ENCODE data around the gene UROC1. TPM values are rescaled to one million over a fixed set of nuclear protein-coding genes. Genes with fewer than 3 reads are reported as not detected.
A peak's percentile ranks its signal among the peaks of the same experiment; 100 is the strongest.

The UROC1 gene
- total and polyA plus RNA-seq, 2 of the 13 experiments (the other 11 are each of a cell fraction or from before 2014, with no cell fraction given), result 0.71 to 1.3 TPM

DNA sequence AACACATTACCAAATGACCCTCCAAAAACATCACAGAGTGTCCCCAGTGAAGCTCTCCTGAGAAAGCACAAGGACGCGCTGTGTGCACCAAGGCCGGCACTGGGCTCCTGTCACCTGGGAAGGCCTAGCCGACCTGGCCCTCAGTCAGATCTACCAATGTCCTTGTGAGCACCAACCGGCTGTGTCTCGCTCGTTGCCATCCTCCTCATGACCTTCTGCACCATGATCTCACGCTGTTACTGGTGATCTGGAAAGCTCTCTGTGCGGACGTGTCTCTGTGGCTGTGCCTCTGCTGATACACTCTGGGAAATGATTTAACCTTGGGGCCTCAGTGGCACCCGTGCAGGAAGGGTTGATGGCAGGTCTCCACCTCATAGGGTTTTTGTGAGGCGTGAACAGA is 66.1 kb downstream of the UROC1 start:
- peaks cover 2% of the 10 kb centered on the region for H3K79me2 ChIP-seq (ENCODE audit: insufficient read depth, low read length)
- DNase-seq (ENCODE audit: low spot score), result no peak
- H3K9ac ChIP-seq (ENCODE audit: insufficient read depth, low read depth, low read length), result no peak overlapping the region
- no peak for ATAC-seq
- intact Hi-C loops (cut with micrococcal nuclease; ENCODE audit: unreplicated experiment), result no loop called here
- H4K20me1 ChIP-seq (ENCODE audit: insufficient read depth, low read length), result 0 out of 2 replicates have a peak, but pooled peaks cover 6% of the 10 kb centered on the region
- H3K36me3 ChIP-seq (replicated peaks in 1 of 2; ENCODE audit: control insufficient read depth in 1 of 2, insufficient read depth in 2 of 2, low read length in 2 of 2), result peaks cover 23 to 80% of the 10 kb centered on the region in 2 experiments; a peak in 4 of 5 replicates
- no peaks in the 10 kb centered on the region for H3K27me3 ChIP-seq (ENCODE audit: control insufficient read depth in 1 of 2, insufficient read depth in 2 of 2, low read length in 2 of 2)
- FAIRE-seq, result no peak
- no TSS peak for BruUV-seq (replicated peaks)
- no peaks in the 10 kb centered on the region for H3K9me3 ChIP-seq (ENCODE audit: low read length)
- in situ Hi-C loops (cut with HindIII; ENCODE audit: extremely low pct_ligation_motif_present, low pct_unique_long_range_greater_than_20kb), result no loop called here
- ChIA-PET CTCF (ENCODE audit: low intra/inter-chr PET ratio, low total read pairs) (no interaction called here), POLR2A (interaction anchor here (1.4 kb wide), 1 partner anchor 24 kb away, joined by 3 read pairs; the partner anchor contains the start of gene ZXDC)
- H3K4me2 ChIP-seq (ENCODE audit: low read depth, low read length), result no peak overlapping the region
- peaks cover 5% of the 10 kb centered on the region; the same call in 1 of the 2 replicates for H3K4me1 ChIP-seq (ENCODE audit: insufficient read depth, low read length)
- no peak overlapping the region for H2AFZ ChIP-seq (ENCODE audit: low read length)
- WGBS (ENCODE audit: low lambda C conversion rate), result 100% methylated on average over 6 of the region's 12 CpGs
- TF ChIP-seq AFF4 (CRISPR knock-in tag; IDR thresholded peaks at IDR 0.05), result no peak
- no peak overlapping the region for H3K4me3 ChIP-seq (replicated peaks in 1 of 3; ENCODE audit: insufficient read depth in 1 of 3, low read depth in 2 of 3, low read length in 3 of 3)
- H3K27ac ChIP-seq (ENCODE audit: extremely low read length, insufficient read depth, low read length), result no peak overlapping the region

- CTCF ChIA-PET (ENCODE audit: low intra/inter-chr PET ratio, low total read pairs), result no interaction called here
- peaks cover 2% of the 10 kb centered on the region for H3K79me2 ChIP-seq (ENCODE audit: insufficient read depth, low read length)
These were observed 66.8 kb downstream of the UROC1 start for GRCh38 chr3:126450744-126451143.

More at GRCh38 chr3:126450744-126451143, 66.8 kb downstream of the UROC1 start:
- intact Hi-C loops (cut with micrococcal nuclease; ENCODE audit: unreplicated experiment) (no loop called here), in situ Hi-C loops (cut with HindIII; ENCODE audit: extremely low pct_ligation_motif_present, low pct_unique_long_range_greater_than_20kb) (no loop called here)
- H3K36me3 ChIP-seq (replicated peaks in 1 of 2; ENCODE audit: control insufficient read depth in 1 of 2, insufficient read depth in 2 of 2, low read length in 2 of 2), result peaks cover 17 to 75% of the 10 kb centered on the region in 2 experiments; a peak in 4 of 5 replicates
- ATAC-seq, result no peak
- H3K4me1 ChIP-seq (ENCODE audit: insufficient read depth, low read length), result peaks cover 13% of the 10 kb centered on the region
- H3K9me3 ChIP-seq (ENCODE audit: low read length), result no peaks in the 10 kb centered on the region
- no TSS peak for BruUV-seq (replicated peaks)
- 100% methylated on average over 1 of the region's 3 CpGs for WGBS (ENCODE audit: low lambda C conversion rate)
- POLR2A ChIA-PET, result interaction anchor here (1.4 kb wide), 1 partner anchor 25 kb away, joined by 3 read pairs; the partner anchor contains the start of gene ZXDC
- no peak overlapping the region for H2AFZ ChIP-seq (ENCODE audit: low read length)
- no peak for DNase-seq (ENCODE audit: low spot score)
- H3K9ac ChIP-seq (ENCODE audit: insufficient read depth, low read depth, low read length), result no peak overlapping the region
- FAIRE-seq, result no peak
- H4K20me1 ChIP-seq (ENCODE audit: insufficient read depth, low read length), result 0 out of 2 replicates have a peak, but pooled peaks cover 6% of the 10 kb centered on the region
- H3K27me3 ChIP-seq (ENCODE audit: control insufficient read depth in 1 of 2, insufficient read depth in 2 of 2, low read length in 2 of 2), result no peaks in the 10 kb centered on the region
- TF ChIP-seq AGO2 (optimal IDR thresholded peaks at IDR 0.05; ENCODE audit: low read depth, low read length) (peak; percentile 28), ARHGAP35 (CRISPR knock-in tag; IDR thresholded peaks at IDR 0.05; ENCODE audit: borderline replicate concordance) (no peak), RBM22 (optimal IDR thresholded peaks at IDR 0.05; ENCODE audit: low read length) (peak; percentile 42)
- H3K4me3 ChIP-seq (replicated peaks in 1 of 3; ENCODE audit: insufficient read depth in 1 of 3, low read depth in 2 of 3, low read length in 3 of 3), result no peak overlapping the region
- H3K4me2 ChIP-seq (ENCODE audit: low read depth, low read length), result no peak overlapping the region
- H3K27ac ChIP-seq (ENCODE audit: extremely low read length, insufficient read depth, low read length), result no peak overlapping the region
